Kidney (tissue), 14 donors: ENCODE data around the gene DYDC1. TPM values are rescaled to one million over a fixed set of nuclear protein-coding genes. Genes with fewer than 3 reads are reported as not detected.

Source experiments
- DNase-seq, 5 donors: peaks; one replicate each; pipeline ENCODE4 v3.0.0-alpha.2; 2013 to 2020
- FAIRE-seq: peaks from 2 replicates; lab custom pipeline; 2012; peaks lifted over from hg19 to GRCh38; lab: Jason Lieb, UNC
- H3K27ac ChIP-seq, 2 donors: one replicate each; pipeline ENCODE4 v1.7.0; 2013; ENCODE audit warnings: low read depth in 2 of 2, low read length in 2 of 2, inconsistent platforms in 1 of 2
- H3K27me3 ChIP-seq: one replicate; pipeline ENCODE4 v1.7.1; 2013; ENCODE audit warnings: low read length, inconsistent platforms; ENCODE audit not compliant: control insufficient read depth, insufficient read depth
- H3K36me3 ChIP-seq, 3 donors: one replicate each; pipeline versions ENCODE4 v1.7.0 to v1.7.1; 2013; ENCODE audit warnings: low read length in 3 of 3, control low read depth in 1 of 3, inconsistent platforms in 1 of 3; ENCODE audit not compliant: insufficient read depth in 3 of 3, control insufficient read depth in 2 of 3
- H3K4me1 ChIP-seq, 3 donors: one replicate each; pipeline versions ENCODE4 v1.7.0 to v1.7.1; 2013; ENCODE audit warnings: low read length in 3 of 3, inconsistent platforms in 1 of 3, low read depth in 1 of 3; ENCODE audit not compliant: control insufficient read depth in 2 of 3, insufficient read depth in 2 of 3
- H3K4me3 ChIP-seq, 3 donors: one replicate each; pipeline versions ENCODE4 v1.7.0 to v1.8.1; 2013; ENCODE audit warnings: low read length in 3 of 3, control low read depth in 1 of 3, inconsistent platforms in 1 of 3
- H3K9ac ChIP-seq, 3 donors: one replicate each; pipeline versions ENCODE4 v1.7.0 to v1.7.1; 2013; ENCODE audit warnings: low read length in 3 of 3, control low read depth in 1 of 3, inconsistent platforms in 1 of 3
- H3K9me3 ChIP-seq, 3 donors: one replicate each; pipeline versions ENCODE4 v1.7.0 to v1.7.1; 2013; ENCODE audit warnings: low read length in 3 of 3, control low read depth in 1 of 3, inconsistent platforms in 1 of 3; ENCODE audit not compliant: control insufficient read depth in 2 of 3, insufficient read depth in 1 of 3
- CTCF ChIP-seq: IDR thresholded peaks from 3 replicates; pipeline ENCODE4 v1.5.1; 2012; ENCODE audit warnings: mild to moderate bottlenecking, moderate library complexity, borderline replicate concordance; ENCODE audit not compliant: insufficient read depth; ENCODE audit errors: extremely low read depth
- intact Hi-C: fragments of 100-400 bp; cut with DNase I; formaldehyde crosslinking; loops from one replicate; pipeline ENCODE4 v1.11.1; 2022
- polyA plus RNA-seq: library from polyadenylated mRNA; stranded (reverse); fragments of 350-450 nt; fragmentation: Illumina TruSeq; extraction: RNeasy Lipid Tissue Mini Kit (QIAGEN cat#74804); gene quantifications from one replicate; pipeline ENCODE4 v1.2.3, GENCODE V29; 2014; ENCODE audit warnings: low read depth, low replicate concordance; ENCODE audit not compliant: insufficient read depth
- total RNA-seq: library from RNA; stranded (reverse); fragmentation: NEBNext Ultra II Directional; extraction: Animal tissue kit (Norgen Biotek cat#: 25700); gene quantifications from one replicate; pipeline ENCODE4 v1.2.1, GENCODE V29; 2021
- donor health status: control.
- donor health status: control.
- donor health status: control.
- donor health status: control.
- donor health status: control.
- donor health status: DM: yes; HTN: yes; CAD: no.
- donor health status: Normal renal cell carcinoma (clear cell type).

DYDC1 gene
- total and polyA plus RNA-seq, 2 donors from 2014 or later: not detected

DNA sequence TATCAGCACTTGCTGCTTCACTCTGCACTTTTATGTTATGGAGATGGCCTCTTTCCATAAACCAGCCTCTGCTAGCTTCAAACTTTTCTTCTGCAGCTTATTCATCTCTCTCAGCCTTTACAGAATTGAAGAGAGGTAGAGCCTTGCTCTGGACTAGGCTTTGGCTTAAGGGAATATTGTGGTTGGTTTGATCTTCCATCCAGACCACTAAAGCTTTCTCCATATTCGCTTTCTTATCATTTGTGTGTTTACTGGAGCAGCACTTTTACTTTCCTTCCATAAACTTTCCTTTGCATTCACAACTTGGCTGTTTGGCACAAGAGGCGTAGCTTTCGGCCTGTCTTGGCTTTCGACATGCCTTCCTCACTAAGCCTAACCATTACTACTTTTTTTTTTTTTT is 23.6 kb upstream of the DYDC1 start:
- intact Hi-C loops: no loop called here
- Histone ChIP-seq H3K36me3 (no peaks in the 10 kb centered on the region), H3K4me1 (peaks cover 0 to 2% (median 0%) of the 10 kb centered on the region in 3 donors), H3K4me3 (no peak overlapping the region), H3K9me3 (no peaks in the 10 kb centered on the region), H3K27me3 (no peaks in the 10 kb centered on the region), H3K27ac (no peak overlapping the region), H3K9ac (no peak overlapping the region)
- TF ChIP-seq CTCF: no peak
- DNase-seq: no peak
- no peak for FAIRE-seq

DNA sequence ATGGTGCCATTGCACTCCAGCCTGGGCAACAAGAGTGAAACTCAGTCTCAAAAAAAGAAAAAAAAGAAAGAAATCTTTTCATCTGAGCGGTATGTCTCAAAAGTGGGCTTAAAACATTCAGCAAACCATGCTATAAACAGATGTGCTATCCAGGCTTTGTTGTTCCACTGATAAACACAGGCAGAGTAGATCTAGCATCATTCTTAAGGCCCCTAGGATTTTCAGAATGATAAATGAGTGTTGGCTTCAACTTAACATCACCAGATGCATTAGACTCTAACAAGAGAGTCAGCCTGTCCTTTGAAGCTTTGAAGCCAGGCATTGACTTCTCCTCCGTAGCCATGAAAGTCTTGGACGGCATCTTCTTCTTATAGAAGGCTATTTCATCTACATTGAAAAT is 23.1 kb upstream of the DYDC1 start:
- Histone ChIP-seq H3K27me3 (no peaks in the 10 kb centered on the region), H3K9me3 (no peaks in the 10 kb centered on the region), H3K4me3 (no peak overlapping the region), H3K4me1 (peaks cover 0 to 2% (median 0%) of the 10 kb centered on the region in 3 donors), H3K36me3 (no peaks in the 10 kb centered on the region), H3K27ac (no peak overlapping the region), H3K9ac (no peak overlapping the region)
- intact Hi-C loops: no loop called here
- TF ChIP-seq CTCF: no peak
- DNase-seq: no peak
- no peak for FAIRE-seq

DNA sequence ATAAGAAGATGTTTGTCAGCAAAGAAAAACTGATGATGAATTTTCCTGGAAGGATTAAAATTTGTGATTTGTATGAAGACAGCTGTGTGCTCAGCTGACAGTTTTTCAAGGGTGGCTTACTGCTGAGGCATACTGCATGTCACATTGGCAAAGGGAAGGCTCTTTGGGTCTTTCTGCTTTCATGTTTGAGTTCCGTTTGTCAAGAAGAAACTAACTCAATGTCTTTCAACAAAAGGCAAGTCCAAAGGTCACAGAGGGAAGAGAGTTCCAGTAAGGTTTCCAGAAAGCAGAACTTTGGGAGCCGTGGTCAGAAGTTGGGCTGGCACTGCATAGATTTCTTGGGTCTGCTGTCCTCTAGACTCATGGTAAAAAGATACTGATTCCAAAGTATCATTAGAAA is 16.9 kb upstream of the DYDC1 start:
- intact Hi-C loops: no loop called here
- Histone ChIP-seq H3K9ac (no peak overlapping the region), H3K9me3 (no peaks in the 10 kb centered on the region), H3K27ac (no peak overlapping the region), H3K36me3 (no peaks in the 10 kb centered on the region), H3K4me3 (no peak overlapping the region), H3K27me3 (no peaks in the 10 kb centered on the region), H3K4me1 (no peaks in the 10 kb centered on the region)
- DNase-seq (no peak), FAIRE-seq (no peak)
- TF ChIP-seq CTCF: no peak

DNA sequence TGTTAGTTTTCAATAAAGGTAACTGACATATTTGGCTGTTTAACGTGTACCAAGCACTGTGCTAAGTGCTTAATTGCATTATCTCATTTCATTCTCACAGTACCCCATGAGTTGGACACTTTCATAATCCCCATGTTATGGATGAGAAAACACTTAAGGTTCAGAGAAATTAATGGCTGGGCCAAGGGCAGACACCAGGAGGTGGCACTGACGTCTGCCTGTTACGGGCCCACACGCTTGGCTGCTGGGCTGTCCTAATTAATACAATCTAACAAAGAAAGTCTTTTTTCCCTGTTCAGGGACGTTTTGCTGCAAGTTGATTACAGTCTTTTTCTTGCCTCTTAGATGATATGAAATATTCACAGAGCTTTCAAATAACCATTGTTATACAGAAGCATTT is 16.1 kb upstream of the DYDC1 start:
- intact Hi-C loops: no loop called here
- no peaks in the 10 kb centered on the region for H3K4me1 ChIP-seq
- peak in 2 of 5 donors; percentile 11 to 28 for DNase-seq
- no peaks in the 10 kb centered on the region for H3K27me3 ChIP-seq
- no peak for TF ChIP-seq CTCF
- no peaks in the 10 kb centered on the region for H3K9me3 ChIP-seq
- H3K36me3 ChIP-seq: no peaks in the 10 kb centered on the region
- H3K4me3 ChIP-seq: no peak overlapping the region
- no peak overlapping the region for H3K9ac ChIP-seq
- H3K27ac ChIP-seq: no peak overlapping the region
- FAIRE-seq: no peak
